K562 (cell line): Measurements from ENCODE around the gene KCTD15. TPM values are rescaled to one million over a fixed set of nuclear protein-coding genes. Genes with fewer than 3 reads are reported as not detected.

ENCODE experiments used
- CHCHD3 ChIP-seq: fragments of 250-450 bp; sonication (Bioruptor Pico); IDR thresholded peaks from 2 replicates; pipeline ENCODE4 v2.1.2; 2022; ENCODE audit warnings: mild to moderate bottlenecking
- DNMT1 ChIP-seq: fragments of 450-650 bp; IDR thresholded peaks from 2 replicates; pipeline ENCODE4 v1.6.1; 2016; ENCODE audit warnings: antibody characterized with exemption, mild to moderate bottlenecking
- EHMT2 ChIP-seq: fragments of 450-650 bp; IDR thresholded peaks from 2 replicates; pipeline ENCODE4 v1.6.1; 2018; ENCODE audit warnings: antibody characterized with exemption
- FOXA1 ChIP-seq: fragments of 450-650 bp; IDR thresholded peaks from 2 replicates; pipeline ENCODE4 v1.6.1; 2016; ENCODE audit warnings: mild to moderate bottlenecking, borderline replicate concordance
- KLF6 ChIP-seq: fragments of 250-450 bp; sonication (Bioruptor Pico); IDR thresholded peaks from 2 replicates; pipeline ENCODE4 v1.4.0; 2020; ENCODE audit warnings: mild to moderate bottlenecking, moderate library complexity, borderline replicate concordance
- MAZ ChIP-seq, 2 experiments: fragments of 450-650 bp in 1 of 2; sonication (generic) in 1 of 2; formaldehyde crosslinking; IDR thresholded peaks in 1 of 2; conservative IDR thresholded peaks in 1 of 2; 2 replicates each; pipeline versions ENCODE4 v1.4.0 to v1.5.0; 2020; ENCODE audit warnings: mild to moderate bottlenecking in 1 of 2, missing genetic modification reagents in 1 of 2
- POLR2G ChIP-seq: fragments of 200-400 bp; formaldehyde crosslinking; IDR thresholded peaks from 2 replicates; pipeline ENCODE4 v1.6.1; 2017; ENCODE audit warnings: low read depth, mild to moderate bottlenecking, antibody characterized with exemption, low read length, moderate library complexity
- PRMT5 ChIP-seq: sonication (generic); formaldehyde crosslinking; IDR thresholded peaks from 2 replicates; pipeline ENCODE4 v1.5.0; 2020; ENCODE audit warnings: missing genetic modification reagents
- RUNX1 ChIP-seq: sonication (generic); IDR thresholded peaks from 2 replicates; pipeline ENCODE4 v1.6.1; 2016; ENCODE audit warnings: antibody characterized with exemption, low read depth
- SMC3 ChIP-seq: conservative IDR thresholded peaks from 2 replicates; pipeline ENCODE4 v1.6.1; 2011; ENCODE audit warnings: low read depth, low read length, improper control_type of control experiment; ENCODE audit not compliant: insufficient read depth
- STAG1 ChIP-seq: sonication (generic); formaldehyde crosslinking; IDR thresholded peaks from 2 replicates; pipeline ENCODE4 v1.5.0; 2020; ENCODE audit warnings: missing genetic modification reagents, borderline replicate concordance
- TAF7 ChIP-seq: fragments of 450-650 bp; IDR thresholded peaks from 2 replicates; pipeline ENCODE4 v1.6.1; 2016; ENCODE audit warnings: missing genetic modification characterization, missing compliant biosample characterization
- TAL1 ChIP-seq: fragments of 450-650 bp; IDR thresholded peaks from 2 replicates; pipeline ENCODE4 v1.6.1; 2016; ENCODE audit warnings: mild to moderate bottlenecking
- ZBTB7A ChIP-seq: IDR thresholded peaks from 2 replicates; pipeline ENCODE4 v1.6.1; 2011; ENCODE audit warnings: low read depth, mild to moderate bottlenecking, low read length, moderate library complexity, borderline replicate concordance; ENCODE audit not compliant: control insufficient read depth
- ZNF695 ChIP-seq: fragments of 450-650 bp; formaldehyde crosslinking; IDR thresholded peaks from 2 replicates; pipeline ENCODE4 v1.4.0; 2020; ENCODE audit warnings: mild to moderate bottlenecking, moderate library complexity
- ZNF75A ChIP-seq: fragments of 450-650 bp; formaldehyde crosslinking; IDR thresholded peaks from 2 replicates; pipeline ENCODE4 v1.4.0; 2020; ENCODE audit warnings: mild to moderate bottlenecking
- ZNF76 ChIP-seq: fragments of 250-450 bp; sonication (Bioruptor Pico); IDR thresholded peaks from 2 replicates; pipeline ENCODE4 v1.4.0; 2020; ENCODE audit warnings: mild to moderate bottlenecking, moderate library complexity, borderline replicate concordance
- ZNF764 ChIP-seq: fragments of 250-450 bp; sonication (Bioruptor Pico); IDR thresholded peaks from 2 replicates; pipeline ENCODE4 v1.4.0; 2020; ENCODE audit warnings: low read depth, mild to moderate bottlenecking, moderate library complexity
- polyA plus RNA-seq, 8 experiments: library from polyadenylated mRNA; depleted of rRNA in 4 of 8; stranded (reverse) in 5 of 8; unstranded in 3 of 8; fragments of >200 nt; fragmentation: Nextera tagmentation in 2 of 8; fragmentation: Illumina TruSeq in 1 of 8; extraction: Ambion mirVana in 2 of 8; extraction: Trizol in 1 of 8; gene quantifications; 2 replicates each; pipeline versions ENCODE4 v1.2.1 to v1.2.3, GENCODE V29; 2011 to 2014; ENCODE audit warnings: inconsistent platforms in 1 of 8, missing spikeins in 1 of 8
- total RNA-seq, 7 experiments: library from RNA; depleted of rRNA in 6 of 7; stranded (reverse); fragments of >200 nt in 6 of 7; fragmentation: Illumina TruSeq in 2 of 7; extraction: Trizol in 2 of 7; gene quantifications; 2 replicates each; pipeline versions ENCODE4 v1.2.1 to v1.2.3, GENCODE V29; 2011 to 2021; ENCODE audit warnings: low replicate concordance in 1 of 7
- TF ChIP-seq, protein P1 (sequence below): sonication (generic); formaldehyde crosslinking; IDR thresholded peaks from 2 replicates; pipeline ENCODE4 v1.8.1; 2023; ENCODE audit warnings: mild to moderate bottlenecking, missing genetic modification reagents
- TF ChIP-seq, protein P2 (sequence below), 3 experiments: IDR thresholded peaks in 2 of 3; conservative IDR thresholded peaks in 1 of 3; 2 replicates each; pipeline ENCODE4 v1.5.1; 2011 to 2012; ENCODE audit warnings: low read length in 3 of 3, mild to moderate bottlenecking in 3 of 3, control low read depth in 2 of 3, improper control_type of control experiment in 1 of 3, inconsistent platforms in 1 of 3, low read depth in 1 of 3, mixed read lengths in 1 of 3, moderate library complexity in 1 of 3; ENCODE audit not compliant: insufficient read depth in 2 of 3
- TF ChIP-seq, protein P3 (sequence below), 2 experiments: IDR thresholded peaks; 2 replicates each; pipeline ENCODE4 v1.6.1; 2012; ENCODE audit warnings: improper control_type of control experiment in 2 of 2, low read depth in 2 of 2, low read length in 2 of 2, borderline replicate concordance in 1 of 2
- TF ChIP-seq, protein P4 (sequence below): fragments of 450-650 bp; formaldehyde crosslinking; IDR thresholded peaks from 2 replicates; pipeline ENCODE4 v1.4.0; 2020; ENCODE audit warnings: mild to moderate bottlenecking

The KCTD15 gene
- total and polyA plus RNA-seq, 9 of the 15 experiments (the other 6 are each of a cell fraction or from before 2014, with no cell fraction given) = 1.7 to 49.0 (median 11.8) TPM

DNA sequence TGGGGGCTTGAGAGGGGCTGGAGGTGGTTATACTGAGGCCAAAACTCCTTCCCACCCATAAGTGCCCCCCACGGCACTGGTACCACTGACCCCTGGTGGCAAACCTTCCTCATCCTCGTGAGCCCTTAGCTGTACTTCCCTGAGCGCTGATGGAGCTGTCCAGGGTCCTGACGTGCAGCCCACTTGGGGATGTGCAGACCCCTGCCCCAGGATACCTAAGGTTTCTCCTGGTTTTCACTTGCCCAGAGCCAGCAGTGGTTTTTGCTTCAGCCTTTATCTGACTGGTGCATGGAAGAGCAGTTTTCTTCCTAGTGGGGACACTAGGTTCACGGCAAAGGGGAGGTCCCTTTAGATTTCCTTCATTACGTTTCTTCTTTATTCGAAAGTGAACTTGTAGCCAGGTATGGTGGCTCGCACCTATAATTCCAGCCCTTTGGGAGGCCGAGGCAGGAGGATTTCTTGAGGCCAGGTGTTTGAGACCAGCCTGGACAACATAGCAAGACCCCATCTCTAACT lies 28.7 kb upstream of the KCTD15 start (continued):
- TF ChIP-seq SMC3 = 0 out of 2 replicates have a peak, but pooled peaks have one; percentile 2
- no peak for TF ChIP-seq ZNF75A (CRISPR knock-in tag)
- TF ChIP-seq, protein P1, sequence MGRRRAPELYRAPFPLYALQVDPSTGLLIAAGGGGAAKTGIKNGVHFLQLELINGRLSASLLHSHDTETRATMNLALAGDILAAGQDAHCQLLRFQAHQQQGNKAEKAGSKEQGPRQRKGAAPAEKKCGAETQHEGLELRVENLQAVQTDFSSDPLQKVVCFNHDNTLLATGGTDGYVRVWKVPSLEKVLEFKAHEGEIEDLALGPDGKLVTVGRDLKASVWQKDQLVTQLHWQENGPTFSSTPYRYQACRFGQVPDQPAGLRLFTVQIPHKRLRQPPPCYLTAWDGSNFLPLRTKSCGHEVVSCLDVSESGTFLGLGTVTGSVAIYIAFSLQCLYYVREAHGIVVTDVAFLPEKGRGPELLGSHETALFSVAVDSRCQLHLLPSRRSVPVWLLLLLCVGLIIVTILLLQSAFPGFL (CRISPR knock-in tag) = no peak
- TF ChIP-seq, protein P2, sequence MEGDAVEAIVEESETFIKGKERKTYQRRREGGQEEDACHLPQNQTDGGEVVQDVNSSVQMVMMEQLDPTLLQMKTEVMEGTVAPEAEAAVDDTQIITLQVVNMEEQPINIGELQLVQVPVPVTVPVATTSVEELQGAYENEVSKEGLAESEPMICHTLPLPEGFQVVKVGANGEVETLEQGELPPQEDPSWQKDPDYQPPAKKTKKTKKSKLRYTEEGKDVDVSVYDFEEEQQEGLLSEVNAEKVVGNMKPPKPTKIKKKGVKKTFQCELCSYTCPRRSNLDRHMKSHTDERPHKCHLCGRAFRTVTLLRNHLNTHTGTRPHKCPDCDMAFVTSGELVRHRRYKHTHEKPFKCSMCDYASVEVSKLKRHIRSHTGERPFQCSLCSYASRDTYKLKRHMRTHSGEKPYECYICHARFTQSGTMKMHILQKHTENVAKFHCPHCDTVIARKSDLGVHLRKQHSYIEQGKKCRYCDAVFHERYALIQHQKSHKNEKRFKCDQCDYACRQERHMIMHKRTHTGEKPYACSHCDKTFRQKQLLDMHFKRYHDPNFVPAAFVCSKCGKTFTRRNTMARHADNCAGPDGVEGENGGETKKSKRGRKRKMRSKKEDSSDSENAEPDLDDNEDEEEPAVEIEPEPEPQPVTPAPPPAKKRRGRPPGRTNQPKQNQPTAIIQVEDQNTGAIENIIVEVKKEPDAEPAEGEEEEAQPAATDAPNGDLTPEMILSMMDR (IDR thresholded peaks at IDR 0.05 in 2 of 3, conservative IDR thresholded peaks at IDR 0.05 in 1 of 3; ENCODE audit: insufficient read depth in 2 of 3, low read depth in 1 of 3, low read length in 3 of 3) = peak; percentile 32 to 55 (median 39)
- no peak for TF ChIP-seq TAL1
- TF ChIP-seq ZBTB7A = peak; percentile 88; the same call in 1 of the 2 replicates
- TF ChIP-seq, protein P3, sequence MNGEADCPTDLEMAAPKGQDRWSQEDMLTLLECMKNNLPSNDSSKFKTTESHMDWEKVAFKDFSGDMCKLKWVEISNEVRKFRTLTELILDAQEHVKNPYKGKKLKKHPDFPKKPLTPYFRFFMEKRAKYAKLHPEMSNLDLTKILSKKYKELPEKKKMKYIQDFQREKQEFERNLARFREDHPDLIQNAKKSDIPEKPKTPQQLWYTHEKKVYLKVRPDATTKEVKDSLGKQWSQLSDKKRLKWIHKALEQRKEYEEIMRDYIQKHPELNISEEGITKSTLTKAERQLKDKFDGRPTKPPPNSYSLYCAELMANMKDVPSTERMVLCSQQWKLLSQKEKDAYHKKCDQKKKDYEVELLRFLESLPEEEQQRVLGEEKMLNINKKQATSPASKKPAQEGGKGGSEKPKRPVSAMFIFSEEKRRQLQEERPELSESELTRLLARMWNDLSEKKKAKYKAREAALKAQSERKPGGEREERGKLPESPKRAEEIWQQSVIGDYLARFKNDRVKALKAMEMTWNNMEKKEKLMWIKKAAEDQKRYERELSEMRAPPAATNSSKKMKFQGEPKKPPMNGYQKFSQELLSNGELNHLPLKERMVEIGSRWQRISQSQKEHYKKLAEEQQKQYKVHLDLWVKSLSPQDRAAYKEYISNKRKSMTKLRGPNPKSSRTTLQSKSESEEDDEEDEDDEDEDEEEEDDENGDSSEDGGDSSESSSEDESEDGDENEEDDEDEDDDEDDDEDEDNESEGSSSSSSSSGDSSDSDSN (IDR thresholded peaks at IDR 0.05; ENCODE audit: borderline replicate concordance in 1 of 2, low read depth in 2 of 2, low read length in 2 of 2) = no peak
- TF ChIP-seq DNMT1 = no peak
- peak; percentile 23; the same call in 1 of the 2 replicates for TF ChIP-seq STAG1 (CRISPR knock-in tag)
- no peak for TF ChIP-seq FOXA1
- TF ChIP-seq ZNF695 (CRISPR knock-in tag) = no peak
- no peak for TF ChIP-seq KLF6 (CRISPR knock-in tag)
- 0 out of 4 replicates have a peak, but pooled peaks of 1 of the 2 experiments have one; percentile 21 for TF ChIP-seq MAZ (CRISPR knock-in tag; conservative IDR thresholded peaks at IDR 0.05 in 1 of 2, IDR thresholded peaks at IDR 0.05 in 1 of 2)
- TF ChIP-seq PRMT5 (CRISPR knock-in tag) = peak; percentile 76; the same call in 1 of the 2 replicates
- TF ChIP-seq, protein P4, sequence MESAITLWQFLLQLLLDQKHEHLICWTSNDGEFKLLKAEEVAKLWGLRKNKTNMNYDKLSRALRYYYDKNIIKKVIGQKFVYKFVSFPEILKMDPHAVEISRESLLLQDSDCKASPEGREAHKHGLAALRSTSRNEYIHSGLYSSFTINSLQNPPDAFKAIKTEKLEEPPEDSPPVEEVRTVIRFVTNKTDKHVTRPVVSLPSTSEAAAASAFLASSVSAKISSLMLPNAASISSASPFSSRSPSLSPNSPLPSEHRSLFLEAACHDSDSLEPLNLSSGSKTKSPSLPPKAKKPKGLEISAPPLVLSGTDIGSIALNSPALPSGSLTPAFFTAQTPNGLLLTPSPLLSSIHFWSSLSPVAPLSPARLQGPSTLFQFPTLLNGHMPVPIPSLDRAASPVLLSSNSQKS (CRISPR knock-in tag) = no peak
- TF ChIP-seq POLR2G = no peak
- no peak for TF ChIP-seq ZNF76 (CRISPR knock-in tag)
- TF ChIP-seq EHMT2 = peak; percentile 97
- no peak for TF ChIP-seq RUNX1
- TF ChIP-seq CHCHD3 (CRISPR knock-in tag) = no peak
- TF ChIP-seq ZNF764 (CRISPR knock-in tag) = no peak
- no peak for TF ChIP-seq TAF7
